ENCODE results near the gene TXK.

TXK gene

GRCh38 chr4:48163746-48164145, 29.7 kb upstream of the TXK start:
- Histone ChIP-seq H3K4me1 (ENCODE audit: control insufficient read depth in 2 of 2, insufficient read depth in 2 of 2, low read length in 2 of 2) (no peaks in the 10 kb centered on the region), H3K27me3 (ENCODE audit: control insufficient read depth in 2 of 2, insufficient read depth in 2 of 2, low read length in 2 of 2) (no peaks in the 10 kb centered on the region), H3K4me3 (ENCODE audit: low read length in 2 of 2) (no peak overlapping the region), H3K36me3 (ENCODE audit: control insufficient read depth in 2 of 2, insufficient read depth in 2 of 2, low read length in 2 of 2) (peaks cover 0 to 20% of the 10 kb centered on the region in 2 donors), H3K9me3 (ENCODE audit: control insufficient read depth in 2 of 2, low read length in 2 of 2) (no peaks in the 10 kb centered on the region), H3K27ac (ENCODE audit: low read depth in 2 of 2, low read length in 2 of 2) (no peak overlapping the region), H3K9ac (ENCODE audit: low read depth in 1 of 2, low read length in 2 of 2) (no peak overlapping the region)

GRCh38 chr4:48162162-48162561, 28.1 kb upstream of the TXK start:
- no peaks in the 10 kb centered on the region for H3K4me1 ChIP-seq (ENCODE audit: control insufficient read depth in 2 of 2, insufficient read depth in 2 of 2, low read length in 2 of 2)
- no peak overlapping the region for H3K27ac ChIP-seq (ENCODE audit: low read depth in 2 of 2, low read length in 2 of 2)
- H3K9me3 ChIP-seq (ENCODE audit: control insufficient read depth in 2 of 2, low read length in 2 of 2), result no peaks in the 10 kb centered on the region
- no peaks in the 10 kb centered on the region for H3K27me3 ChIP-seq (ENCODE audit: control insufficient read depth in 2 of 2, insufficient read depth in 2 of 2, low read length in 2 of 2)
- no peak overlapping the region for H3K4me3 ChIP-seq (ENCODE audit: low read length in 2 of 2)
- H3K9ac ChIP-seq (ENCODE audit: low read depth in 1 of 2, low read length in 2 of 2), result no peak overlapping the region
- H3K36me3 ChIP-seq (ENCODE audit: control insufficient read depth in 2 of 2, insufficient read depth in 2 of 2, low read length in 2 of 2), result peaks cover 0 to 11% of the 10 kb centered on the region in 2 donors

GRCh38 chr4:48157271-48157670, 23.2 kb upstream of the TXK start:
- peaks cover 0 to 10% of the 10 kb centered on the region in 2 donors for H3K9me3 ChIP-seq (ENCODE audit: control insufficient read depth in 2 of 2, low read length in 2 of 2)
- H3K27me3 ChIP-seq (ENCODE audit: control insufficient read depth in 2 of 2, insufficient read depth in 2 of 2, low read length in 2 of 2), result no peaks in the 10 kb centered on the region
- H3K9ac ChIP-seq (ENCODE audit: low read depth in 1 of 2, low read length in 2 of 2), result no peak overlapping the region
- no peak overlapping the region for H3K27ac ChIP-seq (ENCODE audit: low read depth in 2 of 2, low read length in 2 of 2)
- H3K4me3 ChIP-seq (ENCODE audit: low read length in 2 of 2), result no peak overlapping the region
- no peaks in the 10 kb centered on the region for H3K4me1 ChIP-seq (ENCODE audit: control insufficient read depth in 2 of 2, insufficient read depth in 2 of 2, low read length in 2 of 2)
- H3K36me3 ChIP-seq (ENCODE audit: control insufficient read depth in 2 of 2, insufficient read depth in 2 of 2, low read length in 2 of 2), result peaks cover 3 to 12% of the 10 kb centered on the region in 2 donors

GRCh38 chr4:48156423-48156822, 22.4 kb upstream of the TXK start:
- Histone ChIP-seq H3K9me3 (ENCODE audit: control insufficient read depth in 2 of 2, low read length in 2 of 2) (peaks cover 0 to 10% of the 10 kb centered on the region in 2 donors), H3K27ac (ENCODE audit: low read depth in 2 of 2, low read length in 2 of 2) (no peak overlapping the region), H3K4me3 (ENCODE audit: low read length in 2 of 2) (no peak overlapping the region), H3K4me1 (ENCODE audit: control insufficient read depth in 2 of 2, insufficient read depth in 2 of 2, low read length in 2 of 2) (no peaks in the 10 kb centered on the region), H3K9ac (ENCODE audit: low read depth in 1 of 2, low read length in 2 of 2) (no peak overlapping the region), H3K27me3 (ENCODE audit: control insufficient read depth in 2 of 2, insufficient read depth in 2 of 2, low read length in 2 of 2) (no peaks in the 10 kb centered on the region), H3K36me3 (ENCODE audit: control insufficient read depth in 2 of 2, insufficient read depth in 2 of 2, low read length in 2 of 2) (peaks cover 3 to 12% of the 10 kb centered on the region in 2 donors)

GRCh38 chr4:48153791-48154550, 19.9 kb upstream of the TXK start:
- H3K9me3 ChIP-seq (ENCODE audit: control insufficient read depth in 2 of 2, low read length in 2 of 2), result peaks cover 0 to 10% of the 10 kb centered on the region in 2 donors
- H3K27me3 ChIP-seq (ENCODE audit: control insufficient read depth in 2 of 2, insufficient read depth in 2 of 2, low read length in 2 of 2), result no peaks in the 10 kb centered on the region
- no peaks in the 10 kb centered on the region for H3K4me1 ChIP-seq (ENCODE audit: control insufficient read depth in 2 of 2, insufficient read depth in 2 of 2, low read length in 2 of 2)
- H3K27ac ChIP-seq (ENCODE audit: low read depth in 2 of 2, low read length in 2 of 2), result no peak overlapping the region
- peaks cover 3 to 16% of the 10 kb centered on the region in 2 donors for H3K36me3 ChIP-seq (ENCODE audit: control insufficient read depth in 2 of 2, insufficient read depth in 2 of 2, low read length in 2 of 2)
- H3K4me3 ChIP-seq (ENCODE audit: low read length in 2 of 2), result no peak overlapping the region
- no peak overlapping the region for H3K9ac ChIP-seq (ENCODE audit: low read depth in 1 of 2, low read length in 2 of 2)

- Histone ChIP-seq H3K9ac (ENCODE audit: low read depth in 1 of 2, low read length in 2 of 2) (no peak overlapping the region), H3K4me1 (ENCODE audit: control insufficient read depth in 2 of 2, insufficient read depth in 2 of 2, low read length in 2 of 2) (no peaks in the 10 kb centered on the region), H3K36me3 (ENCODE audit: control insufficient read depth in 2 of 2, insufficient read depth in 2 of 2, low read length in 2 of 2) (peaks cover 3 to 16% of the 10 kb centered on the region in 2 donors), H3K4me3 (ENCODE audit: low read length in 2 of 2) (no peak overlapping the region), H3K27ac (ENCODE audit: low read depth in 2 of 2, low read length in 2 of 2) (no peak overlapping the region), H3K27me3 (ENCODE audit: control insufficient read depth in 2 of 2, insufficient read depth in 2 of 2, low read length in 2 of 2) (no peaks in the 10 kb centered on the region), H3K9me3 (ENCODE audit: control insufficient read depth in 2 of 2, low read length in 2 of 2) (peaks cover 0 to 10% of the 10 kb centered on the region in 2 donors)
Observed at GRCh38 chr4:48152259-48152658, 18.2 kb upstream of the TXK start.

- H3K4me1 ChIP-seq (ENCODE audit: control insufficient read depth in 2 of 2, insufficient read depth in 2 of 2, low read length in 2 of 2), result no peaks in the 10 kb centered on the region
- H3K9me3 ChIP-seq (ENCODE audit: control insufficient read depth in 2 of 2, low read length in 2 of 2), result no peaks in the 10 kb centered on the region
- no peak overlapping the region for H3K9ac ChIP-seq (ENCODE audit: low read depth in 1 of 2, low read length in 2 of 2)
- peaks cover 2 to 6% of the 10 kb centered on the region in 2 donors for H3K36me3 ChIP-seq (ENCODE audit: control insufficient read depth in 2 of 2, insufficient read depth in 2 of 2, low read length in 2 of 2)
- H3K27ac ChIP-seq (ENCODE audit: low read depth in 2 of 2, low read length in 2 of 2), result no peak overlapping the region
- no peaks in the 10 kb centered on the region for H3K27me3 ChIP-seq (ENCODE audit: control insufficient read depth in 2 of 2, insufficient read depth in 2 of 2, low read length in 2 of 2)
- H3K4me3 ChIP-seq (ENCODE audit: low read length in 2 of 2), result no peak overlapping the region
Observed at GRCh38 chr4:48149827-48150370, 15.8 kb upstream of the TXK start.

GRCh38 chr4:48147621-48148020, 13.6 kb upstream of the TXK start:
- Histone ChIP-seq H3K9ac (ENCODE audit: low read depth in 1 of 2, low read length in 2 of 2) (no peak overlapping the region), H3K9me3 (ENCODE audit: control insufficient read depth in 2 of 2, low read length in 2 of 2) (no peaks in the 10 kb centered on the region), H3K27ac (ENCODE audit: low read depth in 2 of 2, low read length in 2 of 2) (no peak overlapping the region), H3K36me3 (ENCODE audit: control insufficient read depth in 2 of 2, insufficient read depth in 2 of 2, low read length in 2 of 2) (peaks cover 2 to 6% of the 10 kb centered on the region in 2 donors), H3K4me3 (ENCODE audit: low read length in 2 of 2) (no peak overlapping the region), H3K27me3 (ENCODE audit: control insufficient read depth in 2 of 2, insufficient read depth in 2 of 2, low read length in 2 of 2) (no peaks in the 10 kb centered on the region), H3K4me1 (ENCODE audit: control insufficient read depth in 2 of 2, insufficient read depth in 2 of 2, low read length in 2 of 2) (no peaks in the 10 kb centered on the region)

GRCh38 chr4:48141048-48141447, 7.0 kb upstream of the TXK start:
- no peak overlapping the region for H3K4me3 ChIP-seq (ENCODE audit: low read length in 2 of 2)
- H3K36me3 ChIP-seq (ENCODE audit: control insufficient read depth in 2 of 2, insufficient read depth in 2 of 2, low read length in 2 of 2), result peaks cover 7 to 9% of the 10 kb centered on the region in 2 donors
- H3K9me3 ChIP-seq (ENCODE audit: control insufficient read depth in 2 of 2, low read length in 2 of 2), result no peaks in the 10 kb centered on the region
- H3K9ac ChIP-seq (ENCODE audit: low read depth in 1 of 2, low read length in 2 of 2), result no peak overlapping the region
- H3K27ac ChIP-seq (ENCODE audit: low read depth in 2 of 2, low read length in 2 of 2), result no peak overlapping the region
- no peaks in the 10 kb centered on the region for H3K27me3 ChIP-seq (ENCODE audit: control insufficient read depth in 2 of 2, insufficient read depth in 2 of 2, low read length in 2 of 2)
- H3K4me1 ChIP-seq (ENCODE audit: control insufficient read depth in 2 of 2, insufficient read depth in 2 of 2, low read length in 2 of 2), result peaks cover 2 to 4% of the 10 kb centered on the region in 2 donors

GRCh38 chr4:48139691-48140090, 5.6 kb upstream of the TXK start:
- H3K27me3 ChIP-seq (ENCODE audit: control insufficient read depth in 2 of 2, insufficient read depth in 2 of 2, low read length in 2 of 2), result no peaks in the 10 kb centered on the region
- H3K27ac ChIP-seq (ENCODE audit: low read depth in 2 of 2, low read length in 2 of 2), result no peak overlapping the region
- H3K4me1 ChIP-seq (ENCODE audit: control insufficient read depth in 2 of 2, insufficient read depth in 2 of 2, low read length in 2 of 2), result peaks cover 2 to 4% of the 10 kb centered on the region in 2 donors
- no peak overlapping the region for H3K4me3 ChIP-seq (ENCODE audit: low read length in 2 of 2)
- no peak overlapping the region for H3K9ac ChIP-seq (ENCODE audit: low read depth in 1 of 2, low read length in 2 of 2)
- H3K36me3 ChIP-seq (ENCODE audit: control insufficient read depth in 2 of 2, insufficient read depth in 2 of 2, low read length in 2 of 2), result peaks cover 9 to 10% of the 10 kb centered on the region in 2 donors
- H3K9me3 ChIP-seq (ENCODE audit: control insufficient read depth in 2 of 2, low read length in 2 of 2), result no peaks in the 10 kb centered on the region
